Activated CD4-positive, alpha-beta memory T cell treated with anti-CD3 and anti-CD28 coated beads for 36 hours (primary cell): Measurements from ENCODE around the gene ASB18. TPM values are rescaled to one million over a fixed set of nuclear protein-coding genes. Genes with fewer than 3 reads are reported as not detected.

Source experiments
- CTCF ChIA-PET: fragments of 350-600 bp; sonication (Branson Sonifier 250); formaldehyde crosslinking; loops from one replicate; lab custom pipeline; 2021; ENCODE audit warnings: antibody characterized with exemption, inconsistent platforms; lab: Charles Lee
- POLR2A ChIA-PET: fragments of 350-600 bp; sonication (Branson Sonifier 250); formaldehyde crosslinking; loops from one replicate; lab custom pipeline; 2021; ENCODE audit warnings: antibody characterized with exemption; lab: Charles Lee
- DNase-seq: peaks from one replicate; pipeline ENCODE4 v3.0.0-alpha.2; 2020
- H3K27ac Mint-ChIP-seq: one replicate; pipeline ENCODE4 v1.8.0; 2021; ENCODE audit warnings: mixed read lengths
- H3K27me3 Mint-ChIP-seq: one replicate; pipeline ENCODE4 v1.8.0; 2021; ENCODE audit warnings: mixed read lengths
- H3K36me3 Mint-ChIP-seq: one replicate; pipeline ENCODE4 v1.8.0; 2021; ENCODE audit warnings: mixed read lengths
- H3K4me1 Mint-ChIP-seq: one replicate; pipeline ENCODE4 v1.8.0; 2021; ENCODE audit warnings: low read depth, mixed read lengths
- H3K4me3 Mint-ChIP-seq: one replicate; pipeline ENCODE4 v1.8.0; 2021; ENCODE audit warnings: mild to moderate bottlenecking, mixed read lengths
- H3K9me3 Mint-ChIP-seq: one replicate; pipeline ENCODE4 v1.8.0; 2021; ENCODE audit warnings: mixed read lengths
- intact Hi-C: fragments of 100-400 bp; cut with micrococcal nuclease; formaldehyde crosslinking; loops from one replicate; pipeline ENCODE4 v1.15.1; 2023
- total RNA-seq, 2 experiments: library from RNA; stranded (reverse); gene quantifications; one replicate each; pipeline ENCODE4 v1.2.3, GENCODE V29; 2021

ASB18 gene
- total RNA-seq, 2 experiments from 2014 or later, result not detected

GRCh38 chr2:236167297-236168109, 96.7 kb downstream of the ASB18 start:
- no peak overlapping the region for H3K27ac Mint-ChIP-seq
- DNase-seq, result no peak
- intact Hi-C loops, result loop anchor here (1.0 to 10.0 kb wide), 2 partner anchors 13 to 493 kb away; no protein-coding TSS in a partner anchor
- peaks cover 17% of the 10 kb centered on the region for H3K4me1 Mint-ChIP-seq
- CTCF ChIA-PET, result no interaction called here
- POLR2A ChIA-PET, result no interaction called here
- H3K27me3 Mint-ChIP-seq, result peaks cover 59% of the 10 kb centered on the region
- no peak overlapping the region for H3K4me3 Mint-ChIP-seq
- no peaks in the 10 kb centered on the region for H3K36me3 Mint-ChIP-seq
- no peaks in the 10 kb centered on the region for H3K9me3 Mint-ChIP-seq

- intact Hi-C loops, result loop anchor here (1.0 to 10.0 kb wide), 2 partner anchors 13 to 492 kb away; no protein-coding TSS in a partner anchor
- no peak overlapping the region for H3K27ac Mint-ChIP-seq
- POLR2A ChIA-PET, result no interaction called here
- no peaks in the 10 kb centered on the region for H3K9me3 Mint-ChIP-seq
- DNase-seq, result no peak
- H3K4me1 Mint-ChIP-seq, result peaks cover 14% of the 10 kb centered on the region
- CTCF ChIA-PET, result interaction anchor here (2.0 kb wide), 1 partner anchor 11 kb away, joined by 12 read pairs; no protein-coding TSS in a partner anchor
- no peak overlapping the region for H3K4me3 Mint-ChIP-seq
- no peaks in the 10 kb centered on the region for H3K36me3 Mint-ChIP-seq
- H3K27me3 Mint-ChIP-seq, result peaks cover 61% of the 10 kb centered on the region
Observed at GRCh38 chr2:236166796-236167296, 97.4 kb downstream of the ASB18 start.

- peaks cover 62% of the 10 kb centered on the region for H3K27me3 Mint-ChIP-seq
- ChIA-PET CTCF (interaction anchor here (1.0 to 2.0 kb wide), 3 partner anchors 12 to 387 kb away, joined by 3 to 12 read pairs (median 4); no protein-coding TSS in a partner anchor), POLR2A (no interaction called here)
- H3K4me1 Mint-ChIP-seq, result peaks cover 14% of the 10 kb centered on the region
- H3K4me3 Mint-ChIP-seq, result peak overlapping the region; percentile 4
- H3K27ac Mint-ChIP-seq, result no peak overlapping the region
- intact Hi-C loops, result loop anchor here (10.0 kb wide), 1 partner anchor 491 kb away; no protein-coding TSS in a partner anchor
- H3K36me3 Mint-ChIP-seq, result no peaks in the 10 kb centered on the region
- no peaks in the 10 kb centered on the region for H3K9me3 Mint-ChIP-seq
- no peak for DNase-seq
Observed at GRCh38 chr2:236165842-236166795, 98.1 kb downstream of the ASB18 start.

GRCh38 chr2:236164925-236165841, 99.0 kb downstream of the ASB18 start:
- peaks cover 14% of the 10 kb centered on the region for H3K4me1 Mint-ChIP-seq
- H3K36me3 Mint-ChIP-seq, result no peaks in the 10 kb centered on the region
- no peak overlapping the region for H3K27ac Mint-ChIP-seq
- no peak for DNase-seq
- H3K9me3 Mint-ChIP-seq, result no peaks in the 10 kb centered on the region
- POLR2A ChIA-PET, result no interaction called here
- H3K4me3 Mint-ChIP-seq, result peak overlapping the region; percentile 39
- intact Hi-C loops, result loop anchor here (10.0 kb wide), 1 partner anchor 490 kb away; no protein-coding TSS in a partner anchor
- H3K27me3 Mint-ChIP-seq, result peaks cover 55% of the 10 kb centered on the region
- CTCF ChIA-PET, result interaction anchor here (1.0 to 2.0 kb wide), 3 partner anchors 13 to 386 kb away, joined by 3 to 12 read pairs (median 4); no protein-coding TSS in a partner anchor

GRCh38 chr2:236164201-236164924, 99.8 kb downstream of the ASB18 start:
- DNase-seq, result no peak
- no peaks in the 10 kb centered on the region for H3K36me3 Mint-ChIP-seq
- intact Hi-C loops, result loop anchor here (10.0 kb wide), 1 partner anchor 490 kb away; no protein-coding TSS in a partner anchor
- H3K4me3 Mint-ChIP-seq, result peak overlapping the region; percentile 39
- ChIA-PET POLR2A (no interaction called here), CTCF (no interaction called here)
- no peaks in the 10 kb centered on the region for H3K9me3 Mint-ChIP-seq
- no peak overlapping the region for H3K27ac Mint-ChIP-seq
- peaks cover 48% of the 10 kb centered on the region for H3K27me3 Mint-ChIP-seq
- H3K4me1 Mint-ChIP-seq, result peaks cover 12% of the 10 kb centered on the region

GRCh38 chr2:236163471-236164200, 100.6 kb downstream of the ASB18 start:
- POLR2A ChIA-PET, result no interaction called here

GRCh38 chr2:236162882-236163470, 101.2 kb downstream of the ASB18 start:
- Mint-ChIP-seq H3K9me3 (no peaks in the 10 kb centered on the region), H3K27ac (no peak overlapping the region), H3K4me3 (no peak overlapping the region), H3K27me3 (peaks cover 51% of the 10 kb centered on the region), H3K4me1 (peaks cover 11% of the 10 kb centered on the region), H3K36me3 (no peaks in the 10 kb centered on the region)
- POLR2A ChIA-PET, result no interaction called here
- intact Hi-C loops, result loop anchor here (10.0 kb wide), 1 partner anchor 488 kb away; no protein-coding TSS in a partner anchor
- no peak for DNase-seq
- CTCF ChIA-PET, result interaction anchor here (1.2 kb wide), 1 partner anchor 18 kb away, joined by 5 read pairs; no protein-coding TSS in a partner anchor

More at GRCh38 chr2:236163471-236164200, 100.6 kb downstream of the ASB18 start:
- H3K4me1 Mint-ChIP-seq, result peaks cover 11% of the 10 kb centered on the region
- DNase-seq, result no peak
- H3K27ac Mint-ChIP-seq, result no peak overlapping the region
- no peaks in the 10 kb centered on the region for H3K9me3 Mint-ChIP-seq
- H3K27me3 Mint-ChIP-seq, result peaks cover 46% of the 10 kb centered on the region
- no peak overlapping the region for H3K4me3 Mint-ChIP-seq
- intact Hi-C loops, result loop anchor here (10.0 kb wide), 1 partner anchor 489 kb away; no protein-coding TSS in a partner anchor
- CTCF ChIA-PET, result interaction anchor here (1.2 kb wide), 1 partner anchor 17 kb away, joined by 5 read pairs; no protein-coding TSS in a partner anchor
- no peaks in the 10 kb centered on the region for H3K36me3 Mint-ChIP-seq

- Mint-ChIP-seq H3K4me3 (no peak overlapping the region), H3K4me1 (peaks cover 11% of the 10 kb centered on the region), H3K27ac (no peak overlapping the region), H3K27me3 (peaks cover 55% of the 10 kb centered on the region), H3K9me3 (no peaks in the 10 kb centered on the region), H3K36me3 (no peaks in the 10 kb centered on the region)
- intact Hi-C loops, result loop anchor here (10.0 kb wide), 1 partner anchor 487 kb away; no protein-coding TSS in a partner anchor
- CTCF ChIA-PET, result interaction anchor here (1.2 kb wide), 1 partner anchor 18 kb away, joined by 5 read pairs; no protein-coding TSS in a partner anchor
- no peak for DNase-seq
- POLR2A ChIA-PET, result no interaction called here
Observed at GRCh38 chr2:236162031-236162845, 102.0 kb downstream of the ASB18 start.

GRCh38 chr2:236161531-236161930, 102.7 kb downstream of the ASB18 start:
- Mint-ChIP-seq H3K27ac (no peak overlapping the region), H3K9me3 (no peaks in the 10 kb centered on the region), H3K36me3 (no peaks in the 10 kb centered on the region), H3K4me3 (no peak overlapping the region), H3K4me1 (peaks cover 7% of the 10 kb centered on the region), H3K27me3 (peaks cover 54% of the 10 kb centered on the region)
- CTCF ChIA-PET, result no interaction called here
- no peak for DNase-seq
- POLR2A ChIA-PET, result no interaction called here
- intact Hi-C loops, result loop anchor here (10.0 kb wide), 1 partner anchor 487 kb away; no protein-coding TSS in a partner anchor
